ENCODE measurements around the gene TNK1.
"Not testable (repeated sequence)": the region's sequence is repeated elsewhere in the genome, so short reads cannot be mapped to it uniquely, and the experiment has no call there.

Gene TNK1

DNA sequence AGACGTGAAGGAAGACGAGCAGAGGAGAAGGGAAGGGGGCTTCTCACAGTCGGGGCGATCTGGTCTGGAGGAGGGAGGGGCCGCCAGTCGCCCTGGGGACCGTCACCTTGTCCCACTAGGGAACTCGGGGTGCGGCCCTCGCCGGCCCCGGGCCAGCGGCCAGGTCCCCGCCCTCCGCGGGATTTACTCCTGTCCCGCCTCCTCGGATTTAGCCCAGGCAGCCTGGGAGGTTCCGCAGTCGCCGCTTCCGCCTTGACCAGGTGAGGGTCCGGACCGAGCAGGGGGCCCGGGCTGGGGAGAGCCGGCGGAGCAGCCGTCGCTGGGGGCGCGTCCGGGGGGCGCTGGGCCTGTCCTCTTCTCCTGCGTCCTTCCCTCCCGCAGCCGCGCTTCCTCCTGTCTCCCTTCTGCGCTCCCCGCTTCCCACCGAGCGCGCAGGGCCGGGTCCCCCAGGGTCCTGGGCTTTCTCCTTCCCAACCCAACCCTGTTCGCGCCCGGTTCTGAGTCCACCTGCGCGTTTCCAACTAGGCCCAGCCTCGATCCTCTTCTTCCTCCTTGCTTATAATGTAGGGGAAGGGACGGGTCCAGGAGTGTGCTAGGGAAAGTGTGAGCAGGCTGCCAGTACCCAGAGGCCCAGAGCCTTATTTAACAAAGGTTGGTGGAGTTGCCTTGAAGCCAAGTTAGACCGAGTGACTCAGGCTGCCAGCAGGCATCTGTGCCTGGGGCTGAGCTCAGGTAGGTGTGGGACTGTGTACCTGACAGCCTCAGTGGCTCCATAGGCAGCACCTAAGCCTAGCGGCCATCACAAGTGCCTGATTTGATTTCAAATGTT is at the start of gene TNK1:
TSS of gene TNK1 (plus strand) at position 235 of the 829 bp plus-strand sequence. CDS start 1,838 bp downstream, outside the sequence.
- peak; percentile 48 for DNase-seq (ENCODE audit: low spot score)
- ChIA-PET CTCF (interaction anchor here (0.6 to 0.9 kb wide), 2 partner anchors 25 to 322 kb away, joined by 3 read pairs; no protein-coding TSS in a partner anchor), POLR2A (ENCODE audit: low non-redundant PET) (interaction anchor here (0.6 to 1.7 kb wide), 4 partner anchors 9 to 30 kb away, joined by 3 to 6 read pairs (median 4); partner anchors contain the start of gene TMEM95)
- H3K27ac ChIP-seq: peak within 1 kb of the TSS; percentile 70
- TF ChIP-seq CTCF (conservative IDR thresholded peaks at IDR 0.05; ENCODE audit: low read depth): no peak

- CTCF ChIA-PET: interaction anchor here (0.6 kb wide), 1 partner anchor 170 kb away, joined by 3 read pairs; no protein-coding TSS in a partner anchor
- H3K27ac ChIP-seq: no peak overlapping the region
Measured at GRCh38 chr17:7332111-7332510, 48.8 kb upstream of the TNK1 start.

GRCh38 chr17:7332600-7333069 is 48.3 kb upstream of the TNK1 start:
- H3K27ac ChIP-seq; POLR2A ChIA-PET (ENCODE audit: low non-redundant PET); DNase-seq (ENCODE audit: low spot score): not testable (repeated sequence)
- CTCF ChIA-PET: interaction anchor here (0.6 kb wide), 1 partner anchor 170 kb away, joined by 3 read pairs; no protein-coding TSS in a partner anchor

More at GRCh38 chr17:7332111-7332510, 48.8 kb upstream of the TNK1 start:
- no peak for TF ChIP-seq CTCF (conservative IDR thresholded peaks at IDR 0.05; ENCODE audit: low read depth)
- POLR2A ChIA-PET (ENCODE audit: low non-redundant PET): no interaction called here
- no peak for DNase-seq (ENCODE audit: low spot score)

DNA sequence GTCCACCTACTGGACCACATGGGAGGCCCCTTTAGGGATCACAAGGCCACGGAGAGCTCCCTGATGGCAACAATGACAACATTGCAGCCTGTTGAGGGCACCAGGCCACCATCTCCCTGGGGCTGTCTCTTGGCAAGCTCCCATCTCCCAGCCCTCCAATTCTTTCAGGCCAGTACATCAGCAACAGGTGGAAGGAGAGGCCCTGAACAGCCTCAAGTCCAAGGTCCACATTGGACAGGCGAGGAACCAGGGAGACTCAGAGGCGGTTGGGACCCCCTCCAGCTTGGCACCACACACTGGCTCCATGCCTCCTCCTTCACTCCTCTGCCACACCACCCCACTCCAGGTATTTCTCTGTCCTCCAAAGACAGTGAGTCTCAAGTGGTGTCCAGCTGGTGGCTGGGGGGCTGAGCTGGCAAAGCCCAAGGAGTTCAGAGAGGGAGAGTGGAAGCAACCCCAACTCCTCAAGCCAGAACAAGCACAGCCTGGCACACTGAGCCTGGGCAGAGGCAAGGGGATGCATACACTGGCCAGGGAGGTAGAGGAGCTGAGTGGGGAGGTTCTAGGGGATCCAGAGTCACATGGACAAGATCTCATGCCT is 45.9 kb upstream of the TNK1 start:
- no peak for DNase-seq (ENCODE audit: low spot score)
- no peak overlapping the region for H3K27ac ChIP-seq
- ChIA-PET CTCF (interaction anchor here (0.6 to 0.8 kb wide), 3 partner anchors 69 to 100 kb away, joined by 3 to 5 read pairs (median 3); partner anchors contain the start of genes TMEM102 and TMEM256), POLR2A (ENCODE audit: low non-redundant PET) (no interaction called here)
- TF ChIP-seq CTCF (conservative IDR thresholded peaks at IDR 0.05; ENCODE audit: low read depth): no peak

GRCh38 chr17:7335765-7336164 is 45.1 kb upstream of the TNK1 start:
- DNase-seq (ENCODE audit: low spot score); POLR2A ChIA-PET (ENCODE audit: low non-redundant PET); H3K27ac ChIP-seq: not testable (repeated sequence)
- CTCF ChIA-PET: interaction anchor here (0.6 kb wide), 1 partner anchor 99 kb away, joined by 3 read pairs; the partner anchor contains the start of gene TMEM102

DNA sequence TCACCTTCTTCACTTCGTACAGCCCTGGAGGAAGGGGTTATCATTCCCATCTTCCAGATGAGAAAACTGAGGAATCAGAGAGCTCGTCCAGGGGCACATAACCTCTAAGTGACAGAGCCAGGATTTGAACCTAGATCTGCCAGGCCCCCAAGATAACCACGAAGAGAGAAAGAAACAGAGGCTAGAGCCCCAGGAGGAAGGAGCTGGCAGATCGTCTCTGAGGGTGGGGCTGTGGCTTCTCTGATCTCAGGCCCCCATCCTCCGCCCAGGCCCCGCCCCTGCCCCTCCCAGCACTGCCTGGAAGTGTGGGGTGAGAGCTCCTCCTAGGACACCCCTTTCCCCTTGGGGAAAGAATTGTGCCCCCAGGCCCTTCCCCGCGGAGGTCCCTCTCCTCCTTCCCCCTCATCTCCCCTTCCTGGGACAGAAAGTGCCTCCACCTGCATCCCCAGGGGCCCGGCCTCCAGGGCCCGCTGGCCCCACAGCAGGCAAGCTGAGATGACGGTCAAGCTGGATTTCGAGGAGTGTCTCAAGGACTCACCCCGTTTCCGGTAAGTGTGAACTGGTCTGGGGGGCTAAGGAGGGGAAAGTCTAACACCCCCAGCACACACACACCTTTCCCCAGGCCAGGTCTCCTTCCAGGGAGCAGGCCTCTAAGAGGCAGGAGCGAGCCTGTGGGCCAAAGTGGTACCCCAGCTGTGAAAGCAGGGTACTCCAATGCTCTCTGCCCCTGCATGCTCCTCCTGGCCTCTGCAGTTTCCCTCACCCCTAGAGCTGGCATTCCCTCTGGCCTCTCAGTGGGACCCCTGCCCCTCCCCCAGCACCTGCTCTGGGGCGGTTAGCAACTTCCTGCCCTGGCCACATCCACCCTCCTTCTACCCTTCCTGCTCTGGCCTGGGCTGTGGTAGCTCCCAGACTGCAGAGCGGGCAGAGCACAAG is 44.4 kb upstream of the TNK1 start, which contains the start of gene ACAP1:
TSS of gene ACAP1 (plus strand) at position 290 of the 936 bp plus-strand sequence. CDS start at position 496, 206 bp downstream.
- ChIA-PET POLR2A (ENCODE audit: low non-redundant PET) (interaction anchor here (0.6 kb wide), 2 partner anchors 70 to 858 kb away, joined by 3 read pairs; no protein-coding TSS in a partner anchor), CTCF (interaction anchor here (0.7 to 1.0 kb wide), 2 partner anchors 18 to 116 kb away, joined by 4 to 5 read pairs; partner anchors contain the start of gene TMEM95)
- TF ChIP-seq CTCF (conservative IDR thresholded peaks at IDR 0.05; ENCODE audit: low read depth): no peak
- no peak within 1 kb of the TSS for H3K27ac ChIP-seq
- no peak for DNase-seq (ENCODE audit: low spot score)

- CTCF ChIA-PET: interaction anchor here (1.0 kb wide), 1 partner anchor 17 kb away, joined by 5 read pairs; the partner anchor contains the start of gene TMEM95
- H3K27ac ChIP-seq; DNase-seq (ENCODE audit: low spot score); POLR2A ChIA-PET (ENCODE audit: low non-redundant PET): not testable (repeated sequence)
Measured at GRCh38 chr17:7337600-7337999, 43.3 kb upstream of the TNK1 start.

All from RWPE1 (cell line).